ENCODE data around the gene JPH3.

GRCh38 chr16:87622756-87623319, 20.5 kb downstream of the JPH3 start:
- TF ChIP-seq CTCF (conservative IDR thresholded peaks at IDR 0.05) = no peak
- TF ChIP-seq ZFX (IDR thresholded peaks at IDR 0.05) = no peak

Measured in C4-2B (cell line).